ENCODE measurements around the gene C3orf22.

Gene C3orf22

DNA sequence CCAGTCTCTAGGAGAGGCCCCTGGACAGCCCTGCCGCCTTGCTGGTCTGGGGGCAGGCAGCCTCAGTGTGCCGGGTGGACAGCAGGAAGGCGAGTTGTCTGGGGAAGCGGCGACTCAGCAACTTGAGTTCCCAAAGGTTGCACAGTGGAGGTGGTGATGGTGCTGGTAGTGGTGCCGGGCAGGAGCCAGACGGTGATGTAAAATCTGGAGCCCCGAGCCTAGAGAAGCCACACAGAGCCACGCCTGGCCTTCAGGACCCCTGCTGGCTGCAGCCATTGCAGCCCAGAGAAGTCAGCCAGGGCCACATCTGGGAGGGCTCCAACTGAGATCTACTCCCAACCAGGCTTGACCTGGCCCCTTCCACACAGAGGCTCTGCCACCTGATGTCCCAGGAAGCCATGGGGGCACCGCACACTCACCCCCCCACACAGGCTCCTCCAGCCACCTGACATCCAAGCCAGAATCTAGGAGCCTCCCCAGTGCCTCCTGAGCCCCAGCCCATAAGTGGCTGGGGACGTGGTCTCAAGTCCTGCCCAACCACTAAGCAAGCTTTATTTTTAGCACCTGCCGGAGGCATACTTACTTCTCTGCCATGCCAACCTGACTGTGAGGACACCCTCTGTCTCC, 8.8 kb downstream of the C3orf22 start:
- H3K36me3 ChIP-seq (ENCODE audit: control insufficient read depth, insufficient read depth, low read length), result no peaks in the 10 kb centered on the region
- no peak overlapping the region for H3K9ac ChIP-seq (ENCODE audit: low read depth, low read length)

DNA sequence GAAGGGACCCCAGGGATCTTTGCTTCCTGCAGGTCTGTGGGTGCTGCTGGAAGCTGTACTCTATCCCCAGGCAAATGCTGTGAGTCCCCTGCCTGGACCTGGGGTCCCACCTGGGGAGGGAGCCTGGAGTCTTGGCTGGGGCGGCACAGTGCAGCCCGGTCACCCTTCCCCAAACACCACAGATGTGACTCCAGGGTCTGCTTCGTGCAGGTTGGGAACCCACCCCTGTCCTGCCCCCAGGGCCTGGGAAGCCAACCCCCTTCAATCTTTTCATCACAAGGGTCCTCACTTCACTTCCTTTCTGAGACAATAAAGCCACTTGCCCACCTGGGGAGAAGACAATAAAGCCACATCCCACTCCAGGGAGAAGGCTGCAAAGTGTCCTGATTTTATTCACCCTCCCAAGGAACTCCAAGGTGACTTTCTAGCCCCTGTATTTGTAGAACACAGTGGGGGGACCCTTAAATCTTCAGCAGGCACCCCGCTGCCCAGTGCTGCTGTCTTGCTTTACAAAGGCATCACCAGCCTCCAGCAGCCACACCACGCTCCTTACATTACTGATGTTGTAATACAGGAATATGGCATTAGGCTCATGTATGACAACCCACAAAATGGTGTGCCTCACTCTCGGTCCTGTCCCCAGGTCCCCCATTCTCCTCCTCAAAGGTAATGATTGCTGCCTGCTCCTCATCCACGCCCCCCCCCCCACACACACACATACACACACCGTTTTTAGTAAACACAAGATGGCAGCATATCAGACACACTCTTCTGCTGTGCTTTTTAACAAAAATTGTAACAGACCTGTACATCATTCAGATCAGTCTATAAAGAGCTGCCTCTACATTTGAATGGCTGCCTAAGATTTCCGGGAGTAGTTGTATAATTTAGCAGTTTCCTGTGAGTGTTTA, 9.9 kb downstream of the C3orf22 start:
- Histone ChIP-seq H3K27ac (ENCODE audit: low read depth, low read length) (peak overlapping the region; percentile 64), H3K4me3 (ENCODE audit: low read depth, low read length) (no peak overlapping the region), H3K9me3 (ENCODE audit: control insufficient read depth, insufficient read depth, low read length) (no peaks in the 10 kb centered on the region), H3K36me3 (ENCODE audit: control insufficient read depth, insufficient read depth, low read length) (no peaks in the 10 kb centered on the region), H3K27me3 (ENCODE audit: control insufficient read depth, insufficient read depth, low read length) (no peaks in the 10 kb centered on the region), H3K4me1 (ENCODE audit: control insufficient read depth, insufficient read depth, low read length) (peaks cover 17% of the 10 kb centered on the region), H3K9ac (ENCODE audit: low read depth, low read length) (no peak overlapping the region)

More for the DNA sequence above, 8.8 kb downstream of the C3orf22 start:
- H3K4me3 ChIP-seq (ENCODE audit: low read depth, low read length), result no peak overlapping the region
- H3K27ac ChIP-seq (ENCODE audit: low read depth, low read length), result no peak overlapping the region
- H3K9me3 ChIP-seq (ENCODE audit: control insufficient read depth, insufficient read depth, low read length), result no peaks in the 10 kb centered on the region
- no peaks in the 10 kb centered on the region for H3K27me3 ChIP-seq (ENCODE audit: control insufficient read depth, insufficient read depth, low read length)
- H3K4me1 ChIP-seq (ENCODE audit: control insufficient read depth, insufficient read depth, low read length), result peaks cover 17% of the 10 kb centered on the region

DNA sequence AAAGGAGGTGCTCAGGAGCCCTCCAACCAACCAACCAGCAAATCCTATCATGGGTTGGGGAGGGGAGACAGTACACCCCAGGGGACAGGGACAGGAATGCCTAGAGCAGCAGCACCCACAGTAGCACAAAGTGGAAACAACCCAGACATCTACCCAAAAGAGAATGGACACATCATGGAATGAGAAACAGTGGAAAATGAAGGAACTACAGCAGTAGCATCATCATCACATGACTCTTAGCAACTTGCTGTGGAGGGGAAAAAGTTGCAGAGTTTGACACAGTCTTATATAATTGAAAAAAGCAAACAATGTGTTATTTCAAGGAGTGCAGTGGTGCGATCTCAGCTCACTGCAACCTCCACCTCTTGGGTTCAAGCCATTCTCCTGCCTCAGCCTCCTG, 11.0 kb downstream of the C3orf22 start:
- Histone ChIP-seq H3K9ac (ENCODE audit: low read depth, low read length) (no peak overlapping the region), H3K9me3 (ENCODE audit: control insufficient read depth, insufficient read depth, low read length) (no peaks in the 10 kb centered on the region), H3K27me3 (ENCODE audit: control insufficient read depth, insufficient read depth, low read length) (no peaks in the 10 kb centered on the region)

DNA sequence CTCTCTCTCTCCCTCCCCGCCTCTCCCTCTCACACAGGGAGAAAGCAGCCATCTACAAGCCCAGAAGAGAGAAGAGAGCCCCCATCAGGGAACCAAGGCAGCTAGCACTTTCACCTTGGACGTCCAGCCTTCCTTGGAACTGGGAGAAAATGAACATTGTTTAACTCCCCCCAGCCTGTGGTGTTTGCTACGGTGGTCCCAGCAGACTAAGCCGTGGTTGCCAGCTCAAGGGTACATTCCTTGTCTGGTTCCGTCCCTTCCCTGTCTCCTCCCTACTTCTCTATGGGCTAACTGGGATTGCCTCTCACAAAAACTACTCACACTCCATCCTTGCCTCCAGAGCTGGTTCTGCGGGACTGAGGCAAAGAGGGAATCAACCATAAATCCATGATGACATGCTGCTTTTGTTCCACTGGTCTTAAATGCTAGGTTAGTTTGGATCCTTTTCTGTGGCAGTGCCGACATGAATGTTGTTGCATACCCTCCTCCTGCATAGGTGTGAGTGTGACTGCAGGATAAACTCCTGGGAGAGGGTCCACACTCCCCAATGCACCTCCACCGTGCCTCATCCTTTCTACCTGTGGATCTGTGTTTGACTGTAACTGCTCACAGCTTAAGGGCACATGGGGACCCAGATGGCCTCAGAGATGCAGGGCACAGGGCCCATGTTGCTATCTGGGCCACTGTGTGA, 12.0 kb downstream of the C3orf22 start:
- Histone ChIP-seq H3K4me3 (ENCODE audit: low read depth, low read length) (no peak overlapping the region), H3K9ac (ENCODE audit: low read depth, low read length) (no peak overlapping the region), H3K27me3 (ENCODE audit: control insufficient read depth, insufficient read depth, low read length) (no peaks in the 10 kb centered on the region), H3K4me1 (ENCODE audit: control insufficient read depth, insufficient read depth, low read length) (peaks cover 17% of the 10 kb centered on the region), H3K9me3 (ENCODE audit: control insufficient read depth, insufficient read depth, low read length) (no peaks in the 10 kb centered on the region), H3K36me3 (ENCODE audit: control insufficient read depth, insufficient read depth, low read length) (no peaks in the 10 kb centered on the region), H3K27ac (ENCODE audit: low read depth, low read length) (no peak overlapping the region)

More for the DNA sequence above, 11.0 kb downstream of the C3orf22 start:
- no peaks in the 10 kb centered on the region for H3K36me3 ChIP-seq (ENCODE audit: control insufficient read depth, insufficient read depth, low read length)
- no peak overlapping the region for H3K4me3 ChIP-seq (ENCODE audit: low read depth, low read length)
- no peak overlapping the region for H3K27ac ChIP-seq (ENCODE audit: low read depth, low read length)
- peaks cover 17% of the 10 kb centered on the region for H3K4me1 ChIP-seq (ENCODE audit: control insufficient read depth, insufficient read depth, low read length)

DNA sequence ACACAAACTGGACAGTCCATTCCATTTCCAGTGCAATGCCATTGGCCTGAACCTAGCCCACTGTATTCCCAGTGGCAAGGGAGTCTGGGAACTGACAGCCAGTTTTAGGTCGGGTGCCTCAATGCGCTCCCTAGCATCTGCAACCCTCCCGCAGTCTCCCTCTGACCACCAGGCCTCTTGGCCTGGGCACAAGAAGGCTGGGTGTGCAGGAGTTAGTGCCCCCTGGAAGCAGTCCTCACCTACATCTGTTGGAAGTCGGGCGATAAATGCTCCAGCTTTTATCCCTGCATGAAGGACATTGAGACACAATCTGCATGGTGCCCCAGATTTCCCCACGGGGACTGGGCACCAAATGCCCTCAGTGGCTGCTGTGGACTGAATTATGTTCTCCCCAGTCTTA, 12.7 kb downstream of the C3orf22 start:
- H3K4me3 ChIP-seq (ENCODE audit: low read depth, low read length), result no peak overlapping the region
- H3K27me3 ChIP-seq (ENCODE audit: control insufficient read depth, insufficient read depth, low read length), result no peaks in the 10 kb centered on the region
- peaks cover 17% of the 10 kb centered on the region for H3K4me1 ChIP-seq (ENCODE audit: control insufficient read depth, insufficient read depth, low read length)
- no peak overlapping the region for H3K9ac ChIP-seq (ENCODE audit: low read depth, low read length)
- no peaks in the 10 kb centered on the region for H3K9me3 ChIP-seq (ENCODE audit: control insufficient read depth, insufficient read depth, low read length)
- no peaks in the 10 kb centered on the region for H3K36me3 ChIP-seq (ENCODE audit: control insufficient read depth, insufficient read depth, low read length)
- H3K27ac ChIP-seq (ENCODE audit: low read depth, low read length), result no peak overlapping the region

DNA sequence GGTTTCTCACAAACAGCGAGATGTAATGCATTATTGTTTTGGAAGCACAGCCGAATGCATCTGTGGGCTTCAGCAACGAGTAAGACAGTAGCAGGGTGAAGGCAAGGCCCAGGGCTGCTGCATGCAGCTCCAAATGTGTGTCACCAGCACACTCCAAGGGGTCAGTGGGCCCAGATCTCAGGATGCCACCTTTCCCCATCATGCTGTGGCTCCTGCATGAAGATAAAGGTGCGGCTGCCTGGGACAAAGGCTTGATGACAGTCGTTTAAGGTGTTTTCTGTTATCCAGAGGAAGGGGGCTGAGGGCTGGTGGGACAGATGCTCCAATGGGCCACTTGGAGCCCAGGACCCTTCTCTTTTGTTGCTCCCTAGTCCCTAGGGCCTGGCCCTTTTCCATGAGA, 13.2 kb downstream of the C3orf22 start:
- Histone ChIP-seq H3K36me3 (ENCODE audit: control insufficient read depth, insufficient read depth, low read length) (no peaks in the 10 kb centered on the region), H3K4me3 (ENCODE audit: low read depth, low read length) (no peak overlapping the region), H3K27me3 (ENCODE audit: control insufficient read depth, insufficient read depth, low read length) (no peaks in the 10 kb centered on the region), H3K4me1 (ENCODE audit: control insufficient read depth, insufficient read depth, low read length) (peaks cover 17% of the 10 kb centered on the region), H3K9me3 (ENCODE audit: control insufficient read depth, insufficient read depth, low read length) (no peaks in the 10 kb centered on the region), H3K9ac (ENCODE audit: low read depth, low read length) (no peak overlapping the region), H3K27ac (ENCODE audit: low read depth, low read length) (no peak overlapping the region)

DNA sequence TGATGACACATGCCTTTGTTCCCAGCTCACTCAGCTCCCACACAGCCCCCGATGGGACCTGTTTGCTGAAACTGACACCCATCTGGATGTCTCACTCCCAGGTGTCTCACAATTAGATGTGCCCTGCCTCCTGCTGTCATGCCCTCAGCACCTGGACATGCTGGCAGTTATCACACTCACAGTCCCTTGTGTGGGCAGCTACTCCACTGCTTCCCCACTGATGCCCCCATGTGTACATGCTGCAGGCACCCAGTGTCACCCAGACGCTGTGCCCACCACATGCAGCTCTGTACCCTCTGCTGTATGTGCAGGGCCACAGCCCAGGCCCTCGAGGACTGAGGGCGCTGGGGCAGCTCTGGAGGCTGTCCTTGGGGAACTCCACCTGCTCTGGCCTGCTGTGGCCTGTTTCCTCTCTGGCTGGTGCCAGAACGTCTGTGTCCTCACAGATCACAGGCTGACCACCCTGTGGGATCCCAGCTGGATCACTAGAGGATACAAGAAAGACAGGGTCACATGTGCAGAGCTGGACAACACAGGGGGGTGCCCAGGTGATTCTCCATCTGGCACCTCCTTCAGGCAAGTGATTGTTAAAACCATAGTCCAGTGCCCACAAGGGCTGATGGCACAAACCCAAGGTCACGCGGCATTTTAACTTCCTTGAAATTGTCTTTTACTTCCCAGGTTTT, 14.0 kb downstream of the C3orf22 start:
- Histone ChIP-seq H3K27ac (ENCODE audit: low read depth, low read length) (no peak overlapping the region), H3K4me3 (ENCODE audit: low read depth, low read length) (no peak overlapping the region), H3K9me3 (ENCODE audit: control insufficient read depth, insufficient read depth, low read length) (no peaks in the 10 kb centered on the region), H3K4me1 (ENCODE audit: control insufficient read depth, insufficient read depth, low read length) (peaks cover 15% of the 10 kb centered on the region), H3K27me3 (ENCODE audit: control insufficient read depth, insufficient read depth, low read length) (no peaks in the 10 kb centered on the region), H3K36me3 (ENCODE audit: control insufficient read depth, insufficient read depth, low read length) (no peaks in the 10 kb centered on the region), H3K9ac (ENCODE audit: low read depth, low read length) (no peak overlapping the region)

DNA sequence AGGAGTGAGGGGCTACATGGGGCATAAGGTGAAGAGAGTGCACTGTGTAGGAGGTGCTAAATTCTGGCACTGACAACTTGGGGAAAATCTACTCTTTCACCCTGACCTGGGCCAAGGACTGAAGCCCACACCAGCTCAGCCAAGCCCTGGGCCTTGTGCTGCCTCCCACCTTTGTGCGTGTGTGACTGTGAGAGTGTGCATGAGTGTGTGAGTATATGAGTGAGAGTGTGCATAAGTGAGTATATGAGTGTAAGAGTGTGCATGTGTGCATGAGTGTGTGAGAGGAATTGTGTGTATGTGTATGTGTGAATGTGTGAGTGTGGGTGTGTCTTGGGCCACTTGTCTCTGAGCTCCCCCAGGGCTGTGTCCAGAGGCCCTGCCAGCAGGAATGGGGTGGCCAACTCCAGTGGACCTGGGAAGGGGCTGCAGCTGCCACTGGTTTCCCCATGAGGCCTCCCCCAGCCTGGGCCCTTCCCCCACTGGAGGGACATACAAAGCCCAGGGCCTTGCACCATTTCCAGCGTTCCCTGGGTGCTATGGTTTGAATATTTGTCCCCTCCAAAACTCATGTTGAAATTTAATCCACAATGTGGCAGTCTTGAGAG, 15.2 kb downstream of the C3orf22 start:
- Histone ChIP-seq H3K36me3 (ENCODE audit: control insufficient read depth, insufficient read depth, low read length) (no peaks in the 10 kb centered on the region), H3K9me3 (ENCODE audit: control insufficient read depth, insufficient read depth, low read length) (no peaks in the 10 kb centered on the region), H3K4me1 (ENCODE audit: control insufficient read depth, insufficient read depth, low read length) (peaks cover 4% of the 10 kb centered on the region; the same call in 1 of the 2 replicates), H3K27ac (ENCODE audit: low read depth, low read length) (no peak overlapping the region), H3K27me3 (ENCODE audit: control insufficient read depth, insufficient read depth, low read length) (no peaks in the 10 kb centered on the region), H3K4me3 (ENCODE audit: low read depth, low read length) (no peak overlapping the region), H3K9ac (ENCODE audit: low read depth, low read length) (no peak overlapping the region)

DNA sequence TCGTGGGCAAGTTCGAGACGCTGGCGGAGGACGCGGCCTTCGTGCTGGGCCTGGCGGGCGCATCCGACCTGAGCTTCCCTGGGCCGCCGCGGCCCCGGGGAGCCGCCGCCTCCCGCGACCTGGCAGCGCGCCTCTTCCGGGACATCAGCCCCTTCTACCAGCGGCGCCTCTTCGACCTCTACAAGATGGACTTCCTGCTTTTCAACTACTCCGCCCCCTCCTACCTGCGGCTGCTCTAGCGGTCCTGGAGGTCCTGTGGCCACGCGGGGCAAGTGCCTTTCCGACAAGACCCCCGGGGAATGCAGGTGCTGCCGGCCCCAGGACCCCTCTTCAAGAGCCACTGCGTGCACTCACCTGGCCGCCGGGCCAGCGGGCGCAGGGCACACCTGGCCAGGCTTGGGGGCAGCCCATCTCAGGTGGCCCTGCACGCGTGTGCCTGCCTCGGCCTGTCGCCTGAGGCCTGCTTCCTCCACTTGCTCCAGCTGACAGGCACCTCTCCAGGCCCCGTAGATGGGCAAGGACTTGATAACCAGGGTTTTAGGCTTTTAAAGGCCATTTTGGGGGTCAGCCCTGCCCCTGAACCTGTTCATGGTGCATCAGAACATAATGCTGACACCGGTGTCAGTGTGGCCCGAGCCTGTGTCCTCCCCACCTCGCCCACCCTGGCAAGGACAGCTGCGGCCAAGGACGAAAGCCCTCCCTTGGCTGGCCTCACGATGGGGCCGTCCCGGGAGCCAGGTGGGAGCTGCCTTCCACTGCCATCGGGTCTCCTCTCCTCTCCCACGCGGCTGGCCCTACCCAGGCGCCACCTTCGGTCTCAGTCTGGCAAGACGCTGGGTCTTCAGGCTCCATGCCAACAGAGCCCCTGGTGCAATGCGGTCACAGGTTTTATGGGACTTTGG, 16.1 kb downstream of the C3orf22 start:
- Histone ChIP-seq H3K27ac (ENCODE audit: low read depth, low read length) (no peak overlapping the region), H3K9me3 (ENCODE audit: control insufficient read depth, insufficient read depth, low read length) (no peaks in the 10 kb centered on the region), H3K4me3 (ENCODE audit: low read depth, low read length) (no peak overlapping the region), H3K4me1 (ENCODE audit: control insufficient read depth, insufficient read depth, low read length) (no peaks in the 10 kb centered on the region), H3K9ac (ENCODE audit: low read depth, low read length) (no peak overlapping the region), H3K27me3 (ENCODE audit: control insufficient read depth, insufficient read depth, low read length) (no peaks in the 10 kb centered on the region), H3K36me3 (ENCODE audit: control insufficient read depth, insufficient read depth, low read length) (no peaks in the 10 kb centered on the region)
